GM12878 (cell line): ENCODE data around the gene HSPA4. TPM values are rescaled to one million over a fixed set of nuclear protein-coding genes. Genes with fewer than 3 reads are reported as not detected.

Experiments used
- ATAC-seq: fragments of 200-7000 bp; cut with Tn5 transposase; 3 replicates; pipeline ENCODE4 v1.9.1; 2020; ENCODE audit warnings: mild to moderate bottlenecking, moderate library complexity
- BruUV-seq: library from RNA; stranded (reverse); fragments of 400-500 nt; replicated peaks from 2 replicates; lab custom pipeline; 2021; lab: Mats Ljungman, UMichigan
- CTCF ChIA-PET: fragments of 300-600 bp; sonication (Branson Sonifier 250); formaldehyde crosslinking; extraction: SDS; loops from one replicate; lab custom pipeline; 2021; ENCODE audit warnings: inconsistent platforms; lab: Yijun Ruan, JAX
- POLR2A ChIA-PET: fragments of 350-600 bp; formaldehyde crosslinking; extraction: SDS; loops from one replicate; lab custom pipeline; 2021; ENCODE audit warnings: inconsistent platforms; lab: Charles Lee
- RAD21 ChIA-PET: fragments of 300-600 bp; sonication (Branson Sonifier 250); formaldehyde crosslinking; loops from one replicate; lab custom pipeline; 2023; ENCODE audit warnings: antibody characterized with exemption; ENCODE audit not compliant: unreplicated experiment; lab: Charles Lee
- SMC1A ChIA-PET: fragments of 300-600 bp; sonication (Branson Sonifier 250); formaldehyde crosslinking; loops from one replicate; lab custom pipeline; 2023; ENCODE audit not compliant: unreplicated experiment, uncharacterized antibody; lab: Charles Lee
- DNase-seq: peaks from one replicate; pipeline ENCODE4 v3.0.0-alpha.2; 2011; ENCODE audit warnings: low read depth, low spot score
- FAIRE-seq: peaks from 3 replicates; lab custom pipeline; 2011; peaks lifted over from hg19 to GRCh38; lab: Jason Lieb, UNC
- H2AFZ ChIP-seq: 2 replicates; pipeline ENCODE4 v1.6.0; 2011; ENCODE audit warnings: low read depth, low read length, control low read depth; ENCODE audit not compliant: control insufficient read depth
- H3K27ac ChIP-seq: 2 replicates; pipeline ENCODE4 v1.5.1; 2011; ENCODE audit warnings: control low read depth; ENCODE audit not compliant: control insufficient read depth, insufficient read depth
- H3K27me3 ChIP-seq, 2 experiments: replicated peaks in 1 of 2; 2 replicates each; pipeline versions ENCODE4 v1.6.0 to v1.6.1; 2011; ENCODE audit warnings: low read length in 1 of 2; ENCODE audit not compliant: control insufficient read depth in 2 of 2, insufficient read depth in 2 of 2
- H3K36me3 ChIP-seq, 2 experiments: 2 replicates each; pipeline ENCODE4 v1.5.1; 2011; ENCODE audit warnings: low read length in 1 of 2; ENCODE audit not compliant: control insufficient read depth in 2 of 2, insufficient read depth in 2 of 2
- H3K4me1 ChIP-seq: 2 replicates; pipeline ENCODE4 v1.6.1; 2011; ENCODE audit warnings: mild to moderate bottlenecking, low read length, moderate library complexity, mixed read lengths; ENCODE audit not compliant: control insufficient read depth, insufficient read depth
- H3K4me2 ChIP-seq: 2 replicates; pipeline ENCODE4 v1.6.0; 2011; ENCODE audit warnings: control low read depth; ENCODE audit not compliant: control insufficient read depth, insufficient read depth
- H3K4me3 ChIP-seq: fragments of 200-600 bp; sonication (generic); 2 replicates; pipeline ENCODE4 v1.5.1; 2016
- H3K79me2 ChIP-seq: 2 replicates; pipeline ENCODE4 v1.6.0; 2011; ENCODE audit warnings: low read length; ENCODE audit not compliant: control insufficient read depth, insufficient read depth
- H3K9ac ChIP-seq: 2 replicates; pipeline ENCODE4 v1.8.0; 2011; ENCODE audit warnings: low read length, control low read depth, mixed read lengths; ENCODE audit not compliant: control insufficient read depth, insufficient read depth
- H3K9me3 ChIP-seq: replicated peaks from 3 replicates; pipeline ENCODE4 v1.5.1; 2011; ENCODE audit warnings: mild to moderate bottlenecking, low read length; ENCODE audit not compliant: control insufficient read depth, insufficient read depth
- H4K20me1 ChIP-seq: 2 replicates; pipeline ENCODE4 v1.6.0; 2011; ENCODE audit not compliant: control insufficient read depth, insufficient read depth
- ATF7 ChIP-seq: fragments of 450-650 bp; IDR thresholded peaks from 2 replicates; pipeline ENCODE4 v1.6.1; 2016; ENCODE audit warnings: low read depth, mild to moderate bottlenecking
- IRF4 ChIP-seq: IDR thresholded peaks from 2 replicates; pipeline ENCODE4 v1.6.1; 2011; ENCODE audit warnings: low read depth, low read length
- NR2C2 ChIP-seq: IDR thresholded peaks from 2 replicates; pipeline ENCODE4 v1.6.1; 2011; ENCODE audit warnings: borderline replicate concordance, low read depth; ENCODE audit not compliant: control insufficient read depth, insufficient read length
- POLR2AphosphoS5 ChIP-seq: IDR thresholded peaks from 2 replicates; pipeline ENCODE4 v1.6.1; 2011; ENCODE audit warnings: mild to moderate bottlenecking, low read length, inconsistent platforms
- RAD51 ChIP-seq: fragments of 450-650 bp; IDR thresholded peaks from 2 replicates; pipeline ENCODE4 v1.6.1; 2016; ENCODE audit warnings: moderate library complexity, mild to moderate bottlenecking, inconsistent platforms
- TAF1 ChIP-seq: IDR thresholded peaks from 2 replicates; pipeline ENCODE4 v1.6.1; 2011; ENCODE audit warnings: mild to moderate bottlenecking, low read depth, low read length, borderline replicate concordance
- TCF12 ChIP-seq: IDR thresholded peaks from 2 replicates; pipeline ENCODE4 v1.6.1; 2011; ENCODE audit warnings: low read depth, mild to moderate bottlenecking, low read length
- TCF7 ChIP-seq: IDR thresholded peaks from 2 replicates; pipeline ENCODE4 v1.6.1; 2014; ENCODE audit warnings: antibody characterized with exemption, borderline replicate concordance
- WGBS: methylation state at CpG from one replicate; pipeline ENCODE4 v1.1.6; 2016; ENCODE audit warnings: low lambda C conversion rate; ENCODE audit not compliant: insufficient replicate concordance, insufficient coverage; ENCODE audit errors: missing lambda C conversion rate; 5-methylcytosine and 5-hydroxymethylcytosine counted together
- in situ Hi-C: fragments of 300-500 bp; cut with MboI; formaldehyde crosslinking; loops from 9 replicates; pipeline ENCODE4 v1.14.3; 2018; ENCODE audit warnings: mixed read lengths
- intact Hi-C: fragments of 100-400 bp; cut with micrococcal nuclease; formaldehyde crosslinking; loops from one replicate; pipeline ENCODE4 v1.14.2; 2022; ENCODE audit not compliant: unreplicated experiment
- polyA plus RNA-seq, 11 experiments: library from polyadenylated mRNA; depleted of rRNA in 4 of 11; unstranded in 6 of 11; stranded (reverse) in 5 of 11; fragments of >200 nt; fragmentation: Nextera tagmentation in 4 of 11; fragmentation: Illumina TruSeq in 1 of 11; extraction: Ambion mirVana in 4 of 11; extraction: Trizol in 1 of 11; gene quantifications; 1 replicate in 1 of 11; 2 replicates in 10 of 11; pipeline versions ENCODE4 v1.2.1 to v1.2.3, GENCODE V29; 2011 to 2016; ENCODE audit warnings: inconsistent platforms in 2 of 11, missing spikeins in 2 of 11, low read depth in 1 of 11
- total RNA-seq, 4 experiments: library from RNA; depleted of rRNA in 3 of 4; stranded (reverse); fragments of >200 nt in 3 of 4; fragmentation: Illumina TruSeq in 1 of 4; extraction: Trizol in 1 of 4; gene quantifications; 2 replicates each; pipeline versions ENCODE4 v1.2.1 to v1.2.3, GENCODE V29; 2013 to 2021
- TF ChIP-seq, protein P1 (sequence below): IDR thresholded peaks from 2 replicates; pipeline ENCODE4 v1.6.1; 2012; ENCODE audit warnings: low read depth, low read length, improper control_type of control experiment
- TF ChIP-seq, protein P2 (sequence below): fragments of 450-650 bp; IDR thresholded peaks from 2 replicates; pipeline ENCODE4 v1.6.1; 2017; ENCODE audit warnings: mild to moderate bottlenecking, moderate library complexity
- TF ChIP-seq, protein P3 (sequence below): IDR thresholded peaks from 2 replicates; pipeline ENCODE4 v1.6.1; 2011; ENCODE audit warnings: borderline replicate concordance, low read depth, mild to moderate bottlenecking, moderate library complexity, mixed read lengths, low read length; ENCODE audit not compliant: insufficient read depth; ENCODE audit errors: extremely low read length
- TF ChIP-seq, protein P4 (sequence below): fragments of 450-650 bp; IDR thresholded peaks from 2 replicates; pipeline ENCODE4 v1.6.1; 2018; ENCODE audit warnings: borderline replicate concordance, mild to moderate bottlenecking; ENCODE audit not compliant: partially characterized antibody

HSPA4 gene
- total and polyA plus RNA-seq, 10 of the 15 experiments (the other 5 are each of a cell fraction or from before 2014, with no cell fraction given), result 61.6 to 234 (median 116) TPM

DNA sequence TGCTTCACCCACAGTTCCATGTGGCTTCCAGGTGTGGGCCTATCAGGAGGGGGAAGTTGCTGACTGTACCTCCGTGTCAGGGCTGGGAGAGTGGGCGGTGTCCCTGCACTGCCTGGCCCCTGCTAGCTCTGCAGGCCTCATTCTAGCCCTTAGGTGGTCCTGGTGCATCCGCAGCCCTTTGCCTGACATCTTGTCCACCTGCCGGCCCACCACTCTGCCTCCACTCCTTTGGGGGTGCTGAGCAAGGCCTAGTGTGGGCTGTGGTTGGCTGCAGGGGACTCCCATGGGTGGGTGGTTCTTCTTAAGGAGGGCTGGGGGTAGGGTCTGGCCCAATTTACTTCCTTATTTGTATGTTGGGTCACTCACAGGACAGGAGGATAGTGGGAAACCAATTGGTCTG lies 66.9 kb downstream of the HSPA4 start:
- H3K36me3 ChIP-seq, result no peaks in the 10 kb centered on the region
- no peak overlapping the region for H2AFZ ChIP-seq
- ATAC-seq (no peak), DNase-seq (no peak), FAIRE-seq (no peak)
- no peak overlapping the region for H3K9ac ChIP-seq
- H3K4me2 ChIP-seq, result no peak overlapping the region
- in situ Hi-C loops, result loop anchor here (10.0 kb wide), 1 partner anchor 746 kb away; no protein-coding TSS in a partner anchor
- ChIA-PET CTCF (interaction anchor here (0.6 to 0.7 kb wide), 2 partner anchors 8 to 894 kb away, joined by 3 to 4 read pairs; no protein-coding TSS in a partner anchor), SMC1A (interaction anchor here (0.8 to 2.0 kb wide), 3 partner anchors 8 to 11 kb away, joined by 3 to 6 read pairs (median 5); no protein-coding TSS in a partner anchor), POLR2A (no interaction called here), RAD21 (interaction anchor here (1.2 kb wide), 1 partner anchor 24 kb away, joined by 3 read pairs; no protein-coding TSS in a partner anchor)
- no TSS peak for BruUV-seq
- no peak overlapping the region for H3K4me3 ChIP-seq
- no peak overlapping the region for H3K27ac ChIP-seq
- intact Hi-C loops, result no loop called here
- H3K9me3 ChIP-seq, result no peaks in the 10 kb centered on the region
- TF ChIP-seq POLR2AphosphoS5 (no peak), NR2C2 (no peak), TAF1 (no peak), TCF7 (no peak), ATF7 (no peak), TCF12 (no peak), RAD51 (no peak), IRF4 (no peak)
- TF ChIP-seq, protein P1, sequence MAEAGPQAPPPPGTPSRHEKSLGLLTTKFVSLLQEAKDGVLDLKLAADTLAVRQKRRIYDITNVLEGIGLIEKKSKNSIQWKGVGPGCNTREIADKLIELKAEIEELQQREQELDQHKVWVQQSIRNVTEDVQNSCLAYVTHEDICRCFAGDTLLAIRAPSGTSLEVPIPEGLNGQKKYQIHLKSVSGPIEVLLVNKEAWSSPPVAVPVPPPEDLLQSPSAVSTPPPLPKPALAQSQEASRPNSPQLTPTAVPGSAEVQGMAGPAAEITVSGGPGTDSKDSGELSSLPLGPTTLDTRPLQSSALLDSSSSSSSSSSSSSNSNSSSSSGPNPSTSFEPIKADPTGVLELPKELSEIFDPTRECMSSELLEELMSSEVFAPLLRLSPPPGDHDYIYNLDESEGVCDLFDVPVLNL, result no peak
- TF ChIP-seq, protein P2, sequence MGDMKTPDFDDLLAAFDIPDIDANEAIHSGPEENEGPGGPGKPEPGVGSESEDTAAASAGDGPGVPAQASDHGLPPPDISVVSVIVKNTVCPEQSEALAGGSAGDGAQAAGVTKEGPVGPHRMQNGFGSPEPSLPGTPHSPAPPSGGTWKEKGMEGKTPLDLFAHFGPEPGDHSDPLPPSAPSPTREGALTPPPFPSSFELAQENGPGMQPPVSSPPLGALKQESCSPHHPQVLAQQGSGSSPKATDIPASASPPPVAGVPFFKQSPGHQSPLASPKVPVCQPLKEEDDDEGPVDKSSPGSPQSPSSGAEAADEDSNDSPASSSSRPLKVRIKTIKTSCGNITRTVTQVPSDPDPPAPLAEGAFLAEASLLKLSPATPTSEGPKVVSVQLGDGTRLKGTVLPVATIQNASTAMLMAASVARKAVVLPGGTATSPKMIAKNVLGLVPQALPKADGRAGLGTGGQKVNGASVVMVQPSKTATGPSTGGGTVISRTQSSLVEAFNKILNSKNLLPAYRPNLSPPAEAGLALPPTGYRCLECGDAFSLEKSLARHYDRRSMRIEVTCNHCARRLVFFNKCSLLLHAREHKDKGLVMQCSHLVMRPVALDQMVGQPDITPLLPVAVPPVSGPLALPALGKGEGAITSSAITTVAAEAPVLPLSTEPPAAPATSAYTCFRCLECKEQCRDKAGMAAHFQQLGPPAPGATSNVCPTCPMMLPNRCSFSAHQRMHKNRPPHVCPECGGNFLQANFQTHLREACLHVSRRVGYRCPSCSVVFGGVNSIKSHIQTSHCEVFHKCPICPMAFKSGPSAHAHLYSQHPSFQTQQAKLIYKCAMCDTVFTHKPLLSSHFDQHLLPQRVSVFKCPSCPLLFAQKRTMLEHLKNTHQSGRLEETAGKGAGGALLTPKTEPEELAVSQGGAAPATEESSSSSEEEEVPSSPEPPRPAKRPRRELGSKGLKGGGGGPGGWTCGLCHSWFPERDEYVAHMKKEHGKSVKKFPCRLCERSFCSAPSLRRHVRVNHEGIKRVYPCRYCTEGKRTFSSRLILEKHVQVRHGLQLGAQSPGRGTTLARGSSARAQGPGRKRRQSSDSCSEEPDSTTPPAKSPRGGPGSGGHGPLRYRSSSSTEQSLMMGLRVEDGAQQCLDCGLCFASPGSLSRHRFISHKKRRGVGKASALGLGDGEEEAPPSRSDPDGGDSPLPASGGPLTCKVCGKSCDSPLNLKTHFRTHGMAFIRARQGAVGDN, result no peak
- TF ChIP-seq, protein P3, sequence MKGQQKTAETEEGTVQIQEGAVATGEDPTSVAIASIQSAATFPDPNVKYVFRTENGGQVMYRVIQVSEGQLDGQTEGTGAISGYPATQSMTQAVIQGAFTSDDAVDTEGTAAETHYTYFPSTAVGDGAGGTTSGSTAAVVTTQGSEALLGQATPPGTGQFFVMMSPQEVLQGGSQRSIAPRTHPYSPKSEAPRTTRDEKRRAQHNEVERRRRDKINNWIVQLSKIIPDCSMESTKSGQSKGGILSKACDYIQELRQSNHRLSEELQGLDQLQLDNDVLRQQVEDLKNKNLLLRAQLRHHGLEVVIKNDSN, result no peak
- TF ChIP-seq, protein P4, sequence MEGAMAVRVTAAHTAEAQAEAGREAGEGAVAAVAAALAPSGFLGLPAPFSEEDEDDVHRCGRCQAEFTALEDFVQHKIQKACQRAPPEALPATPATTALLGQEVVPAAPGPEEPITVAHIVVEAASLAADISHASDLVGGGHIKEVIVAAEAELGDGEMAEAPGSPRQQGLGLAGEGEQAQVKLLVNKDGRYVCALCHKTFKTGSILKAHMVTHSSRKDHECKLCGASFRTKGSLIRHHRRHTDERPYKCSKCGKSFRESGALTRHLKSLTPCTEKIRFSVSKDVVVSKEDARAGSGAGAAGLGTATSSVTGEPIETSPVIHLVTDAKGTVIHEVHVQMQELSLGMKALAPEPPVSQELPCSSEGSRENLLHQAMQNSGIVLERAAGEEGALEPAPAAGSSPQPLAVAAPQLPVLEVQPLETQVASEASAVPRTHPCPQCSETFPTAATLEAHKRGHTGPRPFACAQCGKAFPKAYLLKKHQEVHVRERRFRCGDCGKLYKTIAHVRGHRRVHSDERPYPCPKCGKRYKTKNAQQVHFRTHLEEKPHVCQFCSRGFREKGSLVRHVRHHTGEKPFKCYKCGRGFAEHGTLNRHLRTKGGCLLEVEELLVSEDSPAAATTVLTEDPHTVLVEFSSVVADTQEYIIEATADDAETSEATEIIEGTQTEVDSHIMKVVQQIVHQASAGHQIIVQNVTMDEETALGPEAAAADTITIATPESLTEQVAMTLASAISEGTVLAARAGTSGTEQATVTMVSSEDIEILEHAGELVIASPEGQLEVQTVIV, result no peak
- no peaks in the 10 kb centered on the region; the same call in 1 of the 2 replicates for H4K20me1 ChIP-seq
- WGBS, result 34% methylated on average over 4 of the region's 4 CpGs
- H3K27me3 ChIP-seq, result no peaks in the 10 kb centered on the region
- no peaks in the 10 kb centered on the region; the same call in 1 of the 2 replicates for H3K4me1 ChIP-seq
- H3K79me2 ChIP-seq, result no peaks in the 10 kb centered on the region
